SK-N-SH (cell line): ENCODE measurements around the gene NFIA. TPM values are rescaled to one million over a fixed set of nuclear protein-coding genes. Genes with fewer than 3 reads are reported as not detected.

Source experiments
- CTCF ChIA-PET: fragments of 300-600, 350-600 bp; formaldehyde crosslinking; extraction: SDS; loops from one replicate; lab custom pipeline; 2021; lab: Yijun Ruan, JAX
- POLR2A ChIA-PET: fragments of 350-600 bp; sonication (Branson Sonifier 250); formaldehyde crosslinking; extraction: SDS; loops from one replicate; lab custom pipeline; 2020; ENCODE audit warnings: antibody characterized with exemption, inconsistent platforms; lab: Yijun Ruan, JAX
- DNase-seq: peaks from one replicate; pipeline ENCODE4 v3.0.0; 2012
- H2AFZ ChIP-seq: fragments of 200-600 bp; sonication (generic); 2 replicates; pipeline ENCODE4 v1.8.1; 2016; ENCODE audit warnings: antibody characterized with exemption, mild to moderate bottlenecking, low read depth
- H3F3A ChIP-seq: fragments of 200-600 bp; sonication (generic); replicated peaks from 2 replicates; pipeline ENCODE3; 2016; ENCODE audit warnings: antibody characterized with exemption, mild to moderate bottlenecking; ENCODE audit not compliant: insufficient read depth
- H3K27ac ChIP-seq, 2 experiments: fragments of 200-500 bp in 1 of 2; fragments of 200-600 bp in 1 of 2; sonication (Bioruptor generic) in 1 of 2; sonication (generic), shearing (Covaris generic) in 1 of 2; 2 replicates each; pipeline versions ENCODE4 v1.5.1 to v1.6.1; 2014 to 2016; ENCODE audit warnings: low read depth in 2 of 2, inconsistent platforms in 1 of 2, low read length in 1 of 2, mild to moderate bottlenecking in 1 of 2, mixed read lengths in 1 of 2
- H3K27me3 ChIP-seq: fragments of 200-600 bp; sonication (generic), shearing (Covaris generic); 2 replicates; pipeline ENCODE4 v1.6.1; 2016; ENCODE audit warnings: mixed run types; ENCODE audit not compliant: insufficient read depth
- H3K36me3 ChIP-seq, 2 experiments: fragments of 200-500 bp in 1 of 2; fragments of 200-600 bp in 1 of 2; sonication (Bioruptor generic) in 1 of 2; sonication (generic) in 1 of 2; replicated peaks in 1 of 2; 2 replicates each; pipeline versions ENCODE3 to v1.5.1; 2014 to 2016; ENCODE audit warnings: low read length in 1 of 2, mild to moderate bottlenecking in 1 of 2; ENCODE audit not compliant: insufficient read depth in 2 of 2, control insufficient read depth in 1 of 2
- H3K4me1 ChIP-seq, 2 experiments: fragments of 200-500 bp in 1 of 2; fragments of 200-600 bp in 1 of 2; sonication (Bioruptor generic) in 1 of 2; sonication (generic), shearing (Covaris generic) in 1 of 2; 2 replicates each; pipeline versions ENCODE4 v1.5.1 to v1.6.1; 2014 to 2016; ENCODE audit warnings: low read depth in 1 of 2, low read length in 1 of 2, mixed run types in 1 of 2; ENCODE audit not compliant: insufficient read depth in 2 of 2, control insufficient read depth in 1 of 2
- H3K4me2 ChIP-seq: fragments of 200-600 bp; sonication (generic), shearing (Covaris generic); 2 replicates; pipeline ENCODE4 v1.6.1; 2017; ENCODE audit warnings: mixed run types
- H3K4me3 ChIP-seq, 2 experiments: fragments of 200-500 bp in 1 of 2; fragments of 200-600 bp in 1 of 2; sonication (Bioruptor generic) in 1 of 2; sonication (generic), shearing (Covaris generic) in 1 of 2; 2 replicates each; pipeline versions ENCODE4 v1.5.1 to v1.8.1; 2014 to 2016; ENCODE audit warnings: low read depth in 2 of 2, inconsistent platforms in 1 of 2, low read length in 1 of 2, mild to moderate bottlenecking in 1 of 2, mixed read lengths in 1 of 2, moderate library complexity in 1 of 2
- H3K79me2 ChIP-seq: fragments of 200-600 bp; sonication (generic); 2 replicates; pipeline ENCODE4 v1.8.1; 2017; ENCODE audit warnings: mild to moderate bottlenecking; ENCODE audit not compliant: insufficient read depth
- H3K9ac ChIP-seq: fragments of 200-600 bp; sonication (generic); 2 replicates; pipeline ENCODE4 v1.6.1; 2017; ENCODE audit warnings: mixed run types
- H3K9me2 ChIP-seq: fragments of 200-600 bp; sonication (generic); 2 replicates; pipeline ENCODE4 v1.6.1; 2017; ENCODE audit warnings: mixed run types
- H3K9me3 ChIP-seq: fragments of 200-600 bp; sonication (generic); 2 replicates; pipeline ENCODE4 v1.6.1; 2017; ENCODE audit warnings: mixed run types, mild to moderate bottlenecking, moderate library complexity
- H4K20me1 ChIP-seq: fragments of 200-600 bp; sonication (generic); 2 replicates; pipeline ENCODE4 v1.6.1; 2017; ENCODE audit warnings: mild to moderate bottlenecking, mixed run types; ENCODE audit not compliant: insufficient read depth
- CHD2 ChIP-seq: fragments of 150-350 bp; IDR thresholded peaks from 2 replicates; pipeline ENCODE4 v1.6.1; 2018; ENCODE audit warnings: low read length; ENCODE audit not compliant: partially characterized antibody
- CTCF ChIP-seq: fragments of 200-600 bp; sonication (generic); IDR thresholded peaks from 2 replicates; pipeline ENCODE4 v1.6.1; 2017; ENCODE audit warnings: antibody characterized with exemption, mild to moderate bottlenecking, moderate library complexity
- ELF1 ChIP-seq: IDR thresholded peaks from 2 replicates; pipeline ENCODE4 v1.4.0; 2012
- EZH2phosphoT487 ChIP-seq: fragments of 200-600 bp; sonication (generic); IDR thresholded peaks from 2 replicates; pipeline ENCODE4 v1.6.1; 2017; ENCODE audit warnings: low read depth, mixed run types, mild to moderate bottlenecking, antibody characterized with exemption, moderate library complexity, borderline replicate concordance
- FOXM1 ChIP-seq: IDR thresholded peaks from 2 replicates; pipeline ENCODE4 v1.4.0; 2012; ENCODE audit warnings: low read depth, mild to moderate bottlenecking
- GABPA ChIP-seq: IDR thresholded peaks from 2 replicates; pipeline ENCODE4 v1.4.0; 2012; ENCODE audit warnings: low read depth, mild to moderate bottlenecking
- JUND ChIP-seq: IDR thresholded peaks from 2 replicates; pipeline ENCODE4 v1.4.0; 2012
- MAX ChIP-seq: IDR thresholded peaks from 2 replicates; pipeline ENCODE4 v1.4.0; 2012; ENCODE audit warnings: low read depth
- MEF2A ChIP-seq: IDR thresholded peaks from 2 replicates; pipeline ENCODE4 v1.4.0; 2012; ENCODE audit warnings: low read depth, borderline replicate concordance
- MXI1 ChIP-seq: IDR thresholded peaks from 2 replicates; pipeline ENCODE4 v1.6.1; 2012; ENCODE audit warnings: mild to moderate bottlenecking, low read depth, low read length, improper control_type of control experiment
- NFIC ChIP-seq: IDR thresholded peaks from 2 replicates; pipeline ENCODE4 v1.4.0; 2012; ENCODE audit warnings: borderline replicate concordance
- NRF1 ChIP-seq: IDR thresholded peaks from 2 replicates; pipeline ENCODE4 v1.6.1; 2012; ENCODE audit warnings: low read depth, mild to moderate bottlenecking, low read length
- POLR2AphosphoS5 ChIP-seq: IDR thresholded peaks from 2 replicates; pipeline ENCODE4 v1.6.1; 2012; ENCODE audit warnings: low read depth, low read length
- RAD21 ChIP-seq: IDR thresholded peaks from 2 replicates; pipeline ENCODE4 v1.6.1; 2012; ENCODE audit warnings: mild to moderate bottlenecking, low read length
- RFX5 ChIP-seq: IDR thresholded peaks from 2 replicates; pipeline ENCODE4 v1.6.1; 2012; ENCODE audit warnings: mild to moderate bottlenecking, improper control_type of control experiment, low read length
- SIN3A ChIP-seq: IDR thresholded peaks from 2 replicates; pipeline ENCODE4 v1.6.1; 2012; ENCODE audit warnings: low read depth, mild to moderate bottlenecking, low read length, moderate library complexity, borderline replicate concordance
- TCF12 ChIP-seq: IDR thresholded peaks from 2 replicates; pipeline ENCODE4 v1.4.0; 2012
- YY1 ChIP-seq: IDR thresholded peaks from 2 replicates; pipeline ENCODE4 v1.4.0; 2012; ENCODE audit warnings: low read depth, mild to moderate bottlenecking
- WGBS: methylation state at CpG from one replicate; pipeline ENCODE4 v1.1.6; 2017; ENCODE audit warnings: low lambda C conversion rate; 5-methylcytosine and 5-hydroxymethylcytosine counted together
- polyA plus RNA-seq, 3 experiments: library from polyadenylated mRNA; depleted of rRNA; stranded (reverse); fragments of >200 nt; gene quantifications; 2 replicates each; pipeline ENCODE4 v1.2.3, GENCODE V29; 2012
- TF ChIP-seq, protein P1 (sequence below): IDR thresholded peaks from 2 replicates; pipeline ENCODE4 v1.4.0; 2012; ENCODE audit warnings: low read depth, borderline replicate concordance
- TF ChIP-seq, protein P2 (sequence below): fragments of 150-350 bp; IDR thresholded peaks from 2 replicates; pipeline ENCODE4 v1.6.1; 2017; ENCODE audit warnings: antibody characterized with exemption, low read length, low read depth, borderline replicate concordance
- TF ChIP-seq, protein P3 (sequence below): IDR thresholded peaks from 2 replicates; pipeline ENCODE4; 2012

The NFIA gene
- polyA plus RNA-seq, 1 of the 3 experiments (the other 2 are of a cell fraction), result 3.3 TPM

DNA sequence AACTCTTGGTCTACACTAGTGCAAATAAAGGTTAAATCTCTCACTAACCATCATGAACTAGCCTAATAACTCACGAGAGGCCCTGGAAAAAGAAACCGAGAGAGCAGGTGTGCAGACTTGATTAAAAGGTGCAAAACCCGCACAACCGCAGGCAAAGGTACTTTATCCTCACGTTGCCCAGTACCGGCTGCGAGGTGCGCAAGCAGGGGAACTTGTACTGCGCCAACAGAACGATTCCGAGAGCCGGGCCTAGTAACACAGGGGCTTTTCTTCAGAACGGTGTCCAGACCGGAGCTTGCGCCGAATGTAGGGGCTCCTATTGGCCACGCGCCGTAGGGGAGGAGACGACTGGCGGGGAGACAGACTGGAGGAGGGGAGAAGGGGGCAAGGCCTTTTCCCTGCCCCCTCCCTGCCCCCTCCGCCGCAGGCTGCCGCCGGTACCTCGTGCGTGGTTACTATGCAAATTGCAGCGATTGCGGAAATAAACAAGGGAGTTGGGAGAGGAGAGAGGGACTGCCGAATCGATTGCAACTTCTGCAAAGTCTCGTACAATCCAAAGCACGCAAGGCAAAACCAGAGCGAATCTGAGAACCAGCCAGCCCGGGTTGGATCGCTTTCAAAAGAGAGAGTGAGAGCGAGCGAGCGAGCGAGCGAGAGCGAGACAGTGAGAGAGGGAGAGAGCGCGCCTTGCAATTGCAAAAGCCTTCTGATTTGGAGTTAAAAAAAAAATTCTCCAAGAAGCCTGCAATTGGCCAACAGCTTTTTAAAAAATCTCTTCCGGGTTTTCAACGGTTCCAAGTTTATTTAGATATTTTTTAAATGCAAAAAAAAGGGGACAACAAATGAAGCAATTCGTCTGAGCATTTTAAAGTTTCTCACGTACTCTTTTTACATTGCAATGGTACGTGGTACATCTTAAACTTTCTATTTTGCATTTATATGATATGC, 5.4 kb upstream of the NFIA start (continued):
- TF ChIP-seq, protein P1, sequence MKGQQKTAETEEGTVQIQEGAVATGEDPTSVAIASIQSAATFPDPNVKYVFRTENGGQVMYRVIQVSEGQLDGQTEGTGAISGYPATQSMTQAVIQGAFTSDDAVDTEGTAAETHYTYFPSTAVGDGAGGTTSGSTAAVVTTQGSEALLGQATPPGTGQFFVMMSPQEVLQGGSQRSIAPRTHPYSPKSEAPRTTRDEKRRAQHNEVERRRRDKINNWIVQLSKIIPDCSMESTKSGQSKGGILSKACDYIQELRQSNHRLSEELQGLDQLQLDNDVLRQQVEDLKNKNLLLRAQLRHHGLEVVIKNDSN, result no peak
- no peak for TF ChIP-seq NFIC
- TF ChIP-seq TCF12, result peak; percentile 61; the same call in 1 of the 2 replicates
- TF ChIP-seq ELF1, result peak; percentile 75
- peak; percentile 32; the same call in 1 of the 2 replicates for TF ChIP-seq FOXM1
- TF ChIP-seq, protein P2, sequence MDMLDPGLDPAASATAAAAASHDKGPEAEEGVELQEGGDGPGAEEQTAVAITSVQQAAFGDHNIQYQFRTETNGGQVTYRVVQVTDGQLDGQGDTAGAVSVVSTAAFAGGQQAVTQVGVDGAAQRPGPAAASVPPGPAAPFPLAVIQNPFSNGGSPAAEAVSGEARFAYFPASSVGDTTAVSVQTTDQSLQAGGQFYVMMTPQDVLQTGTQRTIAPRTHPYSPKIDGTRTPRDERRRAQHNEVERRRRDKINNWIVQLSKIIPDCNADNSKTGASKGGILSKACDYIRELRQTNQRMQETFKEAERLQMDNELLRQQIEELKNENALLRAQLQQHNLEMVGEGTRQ, result no peak
- TF ChIP-seq YY1, result no peak
- TF ChIP-seq NRF1, result peak; percentile 60

- no peaks in the 10 kb centered on the region for H3K79me2 ChIP-seq
- peaks cover 31 to 33% of the 10 kb centered on the region in 2 experiments for H3K4me1 ChIP-seq
- peak overlapping the region; percentile 64 for H3K9ac ChIP-seq
- CTCF ChIA-PET, result interaction anchor here (0.7 to 4.6 kb wide), 16 partner anchors 20 to 1109 kb away, joined by 3 to 43 read pairs (median 3); no protein-coding TSS in a partner anchor
- no peaks in the 10 kb centered on the region for H3K9me3 ChIP-seq
- DNase-seq, result peak; percentile 85
- peak overlapping the region; percentile 80 to 98 for H3K27ac ChIP-seq
- peak overlapping the region; percentile 60 to 76 for H3K4me3 ChIP-seq
- H3K9me2 ChIP-seq, result no peaks in the 10 kb centered on the region
- 6% methylated on average over 19 of the region's 19 CpGs for WGBS
- H3K27me3 ChIP-seq, result no peaks in the 10 kb centered on the region
- peak overlapping the region; percentile 82 for H3K4me2 ChIP-seq
- no peaks in the 10 kb centered on the region for H3K36me3 ChIP-seq
- H4K20me1 ChIP-seq, result no peaks in the 10 kb centered on the region
- POLR2A ChIA-PET, result interaction anchor here (0.7 to 2.9 kb wide), 5 partner anchors 17 to 190 kb away, joined by 3 to 14 read pairs (median 3); no protein-coding TSS in a partner anchor
- H2AFZ ChIP-seq, result peak overlapping the region; percentile 99
- peaks cover 34% of the 10 kb centered on the region for H3F3A ChIP-seq
- TF ChIP-seq MXI1 (peak; percentile 66), GABPA (no peak), NRF1 (peak; percentile 31; the same call in 1 of the 2 replicates), MAX (peak; percentile 26; the same call in 1 of the 2 replicates), RAD21 (no peak), YY1 (0 out of 2 replicates have a peak, but pooled peaks have one; percentile 31), JUND (no peak), CHD2 (peak; percentile 85), MEF2A (no peak), POLR2AphosphoS5 (no peak), ELF1 (peak; percentile 54; the same call in 1 of the 2 replicates), EZH2phosphoT487 (no peak), SIN3A (0 out of 2 replicates have a peak, but pooled peaks have one; percentile 31), RFX5 (peak; percentile 31; the same call in 1 of the 2 replicates), CTCF (no peak)
- TF ChIP-seq, protein P2, result no peak
- TF ChIP-seq, protein P3, sequence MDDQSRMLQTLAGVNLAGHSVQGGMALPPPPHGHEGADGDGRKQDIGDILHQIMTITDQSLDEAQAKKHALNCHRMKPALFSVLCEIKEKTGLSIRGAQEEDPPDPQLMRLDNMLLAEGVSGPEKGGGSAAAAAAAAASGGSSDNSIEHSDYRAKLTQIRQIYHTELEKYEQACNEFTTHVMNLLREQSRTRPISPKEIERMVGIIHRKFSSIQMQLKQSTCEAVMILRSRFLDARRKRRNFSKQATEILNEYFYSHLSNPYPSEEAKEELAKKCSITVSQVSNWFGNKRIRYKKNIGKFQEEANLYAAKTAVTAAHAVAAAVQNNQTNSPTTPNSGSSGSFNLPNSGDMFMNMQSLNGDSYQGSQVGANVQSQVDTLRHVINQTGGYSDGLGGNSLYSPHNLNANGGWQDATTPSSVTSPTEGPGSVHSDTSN, result peak; percentile 99
Observed at GRCh38 chr1:61077676-61078541, 4.5 kb upstream of the NFIA start.
